Gastrocnemius medialis (tissue), 4 donors: ENCODE data around the gene NME4.

Experiments
- CTCF ChIP-seq, 5 experiments: fragments of 450-650 bp in 3 of 5; fragments of 200-600 bp in 2 of 5; sonication (generic) in 2 of 5; IDR thresholded peaks in 4 of 5; conservative IDR thresholded peaks in 1 of 5; 1 replicate in 4 of 5; 2 replicates in 1 of 5; pipeline ENCODE4 v1.5.1; 2016 to 2019; ENCODE audit warnings: antibody characterized with exemption in 5 of 5, mild to moderate bottlenecking in 3 of 5, moderate library complexity in 3 of 5
- POLR2A ChIP-seq, 2 donors: fragments of 450-650 bp; IDR thresholded peaks; one replicate each; pipeline ENCODE4 v1.6.1; 2017; ENCODE audit warnings: antibody characterized with exemption in 2 of 2, mild to moderate bottlenecking in 2 of 2, moderate library complexity in 2 of 2

GRCh38 chr16:351804-352520, 45.0 kb upstream of the NME4 start:
- TF ChIP-seq POLR2A (IDR thresholded peaks at IDR 0.05), result no peak
- no peak for TF ChIP-seq CTCF (IDR thresholded peaks at IDR 0.05 in 4 of 5, conservative IDR thresholded peaks at IDR 0.05 in 1 of 5)
